DMS114 treated with DMSO at 0.1 percent for 48 hours (cell line): ENCODE measurements around the gene ANXA3.

ENCODE experiments used
- DNase-seq: peaks from one replicate; lab custom pipeline; 2025; ENCODE audit not compliant: unreplicated experiment; lab: John Stamatoyannopoulos, UW

Gene ANXA3

GRCh38 chr4:78610546-78611214 lies 59.1 kb downstream of the ANXA3 start:
- no peak for DNase-seq

DNA sequence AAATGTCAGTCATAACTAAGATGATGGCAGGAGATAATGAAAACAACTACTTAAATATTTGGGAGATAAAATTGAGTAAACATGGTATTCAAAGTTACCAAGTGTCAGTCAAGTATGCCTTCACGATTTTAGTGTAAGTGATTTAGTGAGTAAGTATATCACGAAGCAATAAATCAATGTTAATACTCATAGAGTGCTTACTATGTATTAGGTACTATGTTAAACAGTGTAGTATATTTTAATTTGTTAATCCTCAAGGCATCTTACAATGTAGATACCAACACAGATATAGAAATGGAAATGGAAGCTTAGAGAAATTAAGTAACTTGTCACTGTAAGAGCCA lies 59.6 kb downstream of the ANXA3 start:
- DNase-seq = no peak

- DNase-seq = no peak
Observed at GRCh38 chr4:78612398-78613178, 61.0 kb downstream of the ANXA3 start.

GRCh38 chr4:78613522-78614321 lies 62.2 kb downstream of the ANXA3 start:
- no peak for DNase-seq

GRCh38 chr4:78616046-78616498 lies 64.5 kb downstream of the ANXA3 start:
- no peak for DNase-seq

DNA sequence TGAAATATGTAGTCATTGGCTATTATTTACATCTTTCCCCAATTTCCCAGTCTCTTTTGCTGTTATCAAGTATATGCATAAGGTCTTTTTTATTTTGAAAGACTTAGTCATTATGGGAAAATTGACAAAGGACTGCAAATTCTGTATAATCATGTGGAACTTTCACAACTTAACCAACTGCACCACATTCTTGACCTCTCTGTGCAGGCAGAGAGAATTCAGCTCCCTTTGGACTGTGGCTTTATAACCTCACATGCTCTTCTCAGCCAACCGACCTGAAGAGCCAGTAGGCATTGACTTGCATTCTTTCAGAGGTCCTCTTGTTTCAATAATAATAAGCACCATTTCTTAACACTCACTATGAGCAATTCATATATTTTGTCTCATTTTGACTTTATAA lies 66.9 kb downstream of the ANXA3 start:
- DNase-seq = no peak

- DNase-seq = no peak
Observed at GRCh38 chr4:78621395-78621794, 69.8 kb downstream of the ANXA3 start.

- DNase-seq = no peak
Observed at GRCh38 chr4:78622253-78622979, 70.8 kb downstream of the ANXA3 start.

- no peak for DNase-seq
Observed at GRCh38 chr4:78624048-78624447, 72.5 kb downstream of the ANXA3 start.

DNA sequence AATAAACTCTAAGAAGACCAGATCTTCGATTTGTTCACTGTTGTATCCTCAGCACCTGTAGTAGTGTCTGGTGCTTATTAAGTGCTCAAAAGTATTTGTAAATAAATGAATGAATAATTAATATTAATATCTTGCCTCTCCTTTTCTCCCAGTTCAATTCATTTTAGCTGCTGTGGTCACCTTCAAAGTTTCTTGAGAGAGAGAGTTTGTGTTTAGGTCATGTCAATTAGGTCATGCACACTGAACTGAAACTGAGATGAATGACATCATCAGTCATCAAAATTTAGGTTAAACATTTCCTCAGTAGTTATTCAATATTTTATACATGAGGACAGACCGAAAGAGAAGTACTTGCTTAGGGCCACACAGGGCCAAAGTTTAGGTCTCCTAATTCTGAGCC lies 73.5 kb downstream of the ANXA3 start:
- no peak for DNase-seq

DNA sequence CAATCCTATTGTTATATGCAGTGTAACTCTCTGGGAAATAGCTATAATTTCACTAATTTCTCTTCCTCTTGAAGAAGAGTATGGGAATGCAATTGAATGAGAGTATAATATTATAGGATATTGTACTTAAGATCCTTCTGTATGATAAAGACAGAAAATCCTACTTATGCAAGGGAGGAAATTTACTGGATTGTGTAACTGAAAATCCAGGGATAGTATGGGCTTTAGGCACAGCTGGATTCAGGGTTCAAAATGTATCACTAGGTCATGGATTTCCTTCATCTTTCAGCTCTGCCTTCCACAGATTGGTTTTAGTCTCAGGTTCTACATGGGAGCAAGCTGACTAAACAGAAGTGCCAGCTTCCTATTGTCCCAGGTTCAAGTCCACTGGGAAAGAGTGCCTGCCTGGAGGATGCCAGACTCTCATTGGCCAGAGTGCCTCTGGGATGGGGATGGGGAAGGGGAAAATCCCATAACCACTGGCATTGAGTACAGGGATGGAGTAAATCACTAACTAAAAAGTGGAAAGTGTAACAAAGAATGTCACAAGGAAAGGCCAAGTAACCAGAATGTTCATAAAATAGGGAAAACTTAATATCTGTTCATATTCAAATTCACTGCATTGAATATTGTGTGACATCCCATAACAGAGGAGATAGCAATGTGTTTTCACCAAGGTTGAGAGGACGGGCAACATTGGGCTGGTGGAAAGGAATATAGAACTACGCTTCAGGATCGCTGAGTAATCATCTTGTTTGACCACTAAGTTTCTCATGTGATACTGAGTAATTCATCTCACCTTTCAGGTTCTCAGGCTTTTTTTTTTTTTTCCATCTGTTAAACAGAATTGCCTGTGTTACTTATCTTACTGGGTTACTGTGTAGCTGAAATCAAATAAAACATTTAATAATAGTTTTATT lies 75.7 kb downstream of the ANXA3 start:
- no peak for DNase-seq

- no peak for DNase-seq
Observed at GRCh38 chr4:78627966-78628678, 76.6 kb downstream of the ANXA3 start.

DNA sequence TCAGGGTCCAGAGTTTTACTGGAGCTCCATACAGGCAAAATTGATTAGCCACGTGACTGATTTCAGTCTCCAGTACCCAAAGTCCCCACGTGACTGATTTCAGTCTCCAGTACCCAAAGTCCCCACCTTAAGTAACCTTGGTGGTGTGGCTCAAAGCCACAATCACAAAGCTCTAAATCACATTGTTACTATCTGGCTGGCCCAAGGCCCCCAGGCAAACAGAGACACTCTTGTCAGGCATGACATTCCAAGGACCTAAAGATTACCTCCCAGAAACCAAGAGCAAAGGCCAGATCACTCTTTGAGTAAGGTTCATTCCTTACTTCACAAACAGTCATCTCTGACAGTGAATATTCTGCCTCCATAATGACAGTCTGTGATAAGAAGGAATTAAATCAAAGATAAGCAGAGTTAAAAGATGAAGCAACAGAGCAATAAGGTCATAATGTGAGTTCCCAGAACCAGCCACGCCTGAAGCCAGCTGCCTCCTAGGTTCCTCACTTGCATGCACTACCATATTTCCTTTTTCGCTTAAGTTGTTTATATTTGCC lies 78.5 kb downstream of the ANXA3 start:
- DNase-seq = no peak

- DNase-seq = no peak
Observed at GRCh38 chr4:78630615-78631014, 79.0 kb downstream of the ANXA3 start.

GRCh38 chr4:78634011-78634664 lies 82.6 kb downstream of the ANXA3 start:
- DNase-seq = no peak

DNA sequence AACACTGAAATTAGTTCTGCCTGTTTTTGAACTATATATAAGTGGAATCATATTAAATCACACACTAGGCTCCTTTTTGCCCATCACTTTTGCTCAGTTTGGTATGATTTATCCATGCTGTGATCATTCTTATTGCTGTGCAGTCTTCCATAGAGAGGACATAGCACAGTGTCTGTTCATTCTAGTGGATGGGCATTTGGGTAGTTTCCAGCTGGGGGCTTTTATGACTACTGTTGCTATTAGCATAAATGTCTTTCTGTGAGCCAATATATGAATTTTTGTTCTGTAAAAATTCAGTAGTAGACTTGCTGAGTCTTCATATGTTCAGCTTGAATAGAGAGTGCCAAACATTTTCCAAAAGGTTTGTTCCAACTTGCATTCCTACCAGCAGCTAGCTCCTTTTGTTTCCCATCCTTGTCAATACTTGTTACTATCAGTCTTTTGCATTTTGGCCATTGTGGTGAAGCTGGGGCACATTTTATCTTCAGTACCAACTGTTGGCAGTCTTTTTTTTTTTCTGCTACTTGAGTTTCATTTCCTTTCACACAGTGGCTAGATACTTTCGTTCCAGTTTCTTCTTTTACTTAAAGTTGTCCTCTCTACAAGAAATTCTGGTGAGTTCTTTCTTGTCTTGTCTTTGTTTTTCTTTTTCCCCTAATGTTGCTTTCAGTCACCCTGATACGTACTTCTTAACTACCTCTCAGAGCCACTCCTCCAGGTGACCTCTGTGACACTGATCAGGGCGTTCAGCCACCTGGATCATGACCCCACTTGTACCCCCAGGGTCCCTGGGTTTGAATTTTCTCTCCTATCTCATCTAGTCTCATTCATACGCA lies 87.0 kb downstream of the ANXA3 start:
- DNase-seq = no peak

DNA sequence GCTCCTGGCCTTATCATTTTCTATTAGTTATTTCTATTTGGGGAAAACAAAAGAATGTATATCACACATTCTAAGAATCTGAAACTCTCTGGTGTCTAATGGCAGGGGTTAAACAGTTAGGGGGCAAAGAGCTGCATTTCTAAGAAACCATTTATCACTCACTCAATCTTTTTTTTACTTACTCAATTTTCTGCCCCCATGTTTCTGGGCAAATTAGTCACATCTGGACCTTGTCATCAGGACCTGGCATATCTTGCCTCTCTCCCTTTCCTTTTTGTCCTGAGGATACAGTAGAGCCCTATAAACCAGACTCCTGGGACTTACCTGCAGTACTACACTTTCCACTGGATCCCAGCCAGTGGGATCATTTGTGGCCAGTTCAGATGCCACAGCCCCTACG lies 89.1 kb downstream of the ANXA3 start:
- no peak for DNase-seq

GRCh38 chr4:78642934-78643333 lies 91.4 kb downstream of the ANXA3 start:
- no peak for DNase-seq
